Spleen (tissue), 7 donors: ENCODE results near the gene TMEM222.
"Not testable (repeated sequence)": the region's sequence is repeated elsewhere in the genome, so short reads cannot be mapped to it uniquely, and the experiment has no call there.

Source experiments
- POLR2AphosphoS5 ChIP-seq, 3 donors: sonication (generic); formaldehyde crosslinking; IDR thresholded peaks; one replicate each; pipeline ENCODE4 v1.5.1; 2017; ENCODE audit warnings: antibody characterized with exemption in 3 of 3
- TF ChIP-seq, protein P1 (sequence below), 11 experiments: fragments of 200-600 bp in 7 of 11; fragments of 450-650 bp in 4 of 11; sonication (generic) in 4 of 11; IDR thresholded peaks in 8 of 11; conservative IDR thresholded peaks in 3 of 11; 1 replicate in 7 of 11; 2 replicates in 4 of 11; pipeline versions ENCODE4 v1.4.0 to v1.8.0; 2016 to 2021; ENCODE audit warnings: antibody characterized with exemption in 11 of 11, inconsistent platforms in 4 of 11, mild to moderate bottlenecking in 1 of 11
- donor health status: DM: no; HTN: no; CAD: no; lungs with moderate emphysema.
- donor health status: DM: no; HTN: no; CAD: no.
- donor health status: DM: no; HTN: no; CAD: no.

DNA sequence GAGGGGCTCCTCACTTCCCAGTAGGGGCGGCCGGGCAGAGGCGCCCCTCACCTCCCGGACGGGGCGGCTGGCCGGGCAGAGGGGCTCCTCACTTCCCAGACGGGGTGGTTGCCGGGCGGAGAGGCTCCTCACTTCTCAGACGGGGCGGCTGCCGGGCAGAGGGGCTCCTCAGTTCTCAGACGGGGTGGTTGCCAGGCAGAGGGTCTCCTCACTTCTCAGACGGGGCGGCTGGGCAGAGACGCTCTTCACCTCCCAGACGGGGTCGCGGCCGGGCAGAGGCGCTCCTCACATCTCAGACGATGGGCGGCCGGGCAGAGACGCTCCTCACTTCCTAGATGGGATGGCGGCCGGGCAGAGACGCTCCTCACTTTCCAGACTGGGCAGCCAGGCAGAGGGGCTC, 32.8 kb upstream of the TMEM222 start:
- TF ChIP-seq, protein P1, sequence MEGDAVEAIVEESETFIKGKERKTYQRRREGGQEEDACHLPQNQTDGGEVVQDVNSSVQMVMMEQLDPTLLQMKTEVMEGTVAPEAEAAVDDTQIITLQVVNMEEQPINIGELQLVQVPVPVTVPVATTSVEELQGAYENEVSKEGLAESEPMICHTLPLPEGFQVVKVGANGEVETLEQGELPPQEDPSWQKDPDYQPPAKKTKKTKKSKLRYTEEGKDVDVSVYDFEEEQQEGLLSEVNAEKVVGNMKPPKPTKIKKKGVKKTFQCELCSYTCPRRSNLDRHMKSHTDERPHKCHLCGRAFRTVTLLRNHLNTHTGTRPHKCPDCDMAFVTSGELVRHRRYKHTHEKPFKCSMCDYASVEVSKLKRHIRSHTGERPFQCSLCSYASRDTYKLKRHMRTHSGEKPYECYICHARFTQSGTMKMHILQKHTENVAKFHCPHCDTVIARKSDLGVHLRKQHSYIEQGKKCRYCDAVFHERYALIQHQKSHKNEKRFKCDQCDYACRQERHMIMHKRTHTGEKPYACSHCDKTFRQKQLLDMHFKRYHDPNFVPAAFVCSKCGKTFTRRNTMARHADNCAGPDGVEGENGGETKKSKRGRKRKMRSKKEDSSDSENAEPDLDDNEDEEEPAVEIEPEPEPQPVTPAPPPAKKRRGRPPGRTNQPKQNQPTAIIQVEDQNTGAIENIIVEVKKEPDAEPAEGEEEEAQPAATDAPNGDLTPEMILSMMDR (IDR thresholded peaks at IDR 0.05 in 8 of 11, conservative IDR thresholded peaks at IDR 0.05 in 3 of 11), result not testable (repeated sequence)
- TF ChIP-seq POLR2AphosphoS5 (IDR thresholded peaks at IDR 0.05), result not testable (repeated sequence)
